HS-27A (cell line): Measurements from ENCODE around the gene RAPGEF1.
A peak's percentile ranks its signal among the peaks of the same experiment; 100 is the strongest.

Source experiments
- DNase-seq: peaks from one replicate; pipeline ENCODE4 v3.0.0-alpha.2; 2012; ENCODE audit warnings: low read depth, missing footprints

Gene RAPGEF1

GRCh38 chr9:131606896-131607567 lies 132.8 kb downstream of the RAPGEF1 start:
- DNase-seq: no peak

- no peak for DNase-seq
These were observed 133.9 kb downstream of the RAPGEF1 start for GRCh38 chr9:131605770-131606590.

- DNase-seq: no peak
These were observed 136.0 kb downstream of the RAPGEF1 start for GRCh38 chr9:131603711-131604439.

DNA sequence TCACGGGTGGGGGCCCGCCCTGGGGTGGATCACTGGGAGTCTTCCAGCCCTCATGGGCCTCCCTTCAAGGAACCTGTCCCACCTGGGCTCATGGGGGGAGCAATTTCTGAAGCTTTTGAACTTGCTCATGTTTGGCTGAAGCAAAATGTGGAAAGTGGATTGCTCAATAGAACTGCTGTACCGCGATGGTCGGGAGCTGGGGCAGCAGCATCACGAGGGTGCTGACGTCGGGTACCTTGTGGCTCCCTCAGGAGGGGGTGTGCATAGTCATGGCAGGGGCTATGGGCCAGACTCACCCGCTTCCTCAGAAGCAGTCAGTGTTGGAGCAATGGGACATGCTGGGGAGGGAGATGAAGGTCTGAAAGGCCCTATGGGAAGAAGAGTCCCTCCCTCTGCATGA lies 136.7 kb downstream of the RAPGEF1 start:
- DNase-seq: no peak

DNA sequence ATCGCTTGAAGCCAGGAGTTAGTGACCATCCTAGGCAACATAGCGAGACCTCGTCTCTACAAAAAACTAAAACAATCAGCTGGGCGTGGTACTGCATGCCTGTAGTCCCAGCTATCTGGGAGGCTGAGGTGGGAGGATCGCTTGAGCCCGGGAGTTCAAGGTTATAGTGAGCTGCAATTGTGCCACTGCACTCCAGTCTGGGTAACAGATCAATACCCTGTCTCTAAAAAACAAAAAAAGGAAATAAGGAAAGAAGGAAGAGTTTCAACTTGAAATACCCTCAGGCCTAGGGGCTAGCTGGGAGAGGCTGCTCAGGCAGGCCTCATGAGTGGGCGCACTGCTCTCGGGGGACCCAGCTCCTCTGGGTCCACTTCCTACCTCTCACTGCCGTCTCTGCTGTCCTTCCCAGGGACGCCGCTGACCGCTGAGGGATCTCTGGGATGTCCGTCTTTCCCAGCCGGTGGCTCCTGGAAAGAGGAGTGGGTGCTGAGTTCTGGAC lies 138.1 kb downstream of the RAPGEF1 start:
- no peak for DNase-seq

- DNase-seq: no peak
These were observed 141.8 kb downstream of the RAPGEF1 start for GRCh38 chr9:131598121-131598520.

GRCh38 chr9:131597246-131597645 lies 142.6 kb downstream of the RAPGEF1 start:
- DNase-seq: no peak

- DNase-seq: no peak
These were observed 143.5 kb downstream of the RAPGEF1 start for GRCh38 chr9:131596430-131596743.

GRCh38 chr9:131595696-131596429 lies 144.0 kb downstream of the RAPGEF1 start:
- DNase-seq: no peak

- no peak for DNase-seq
These were observed 144.8 kb downstream of the RAPGEF1 start for GRCh38 chr9:131594906-131595665.

GRCh38 chr9:131593936-131594665 lies 145.8 kb downstream of the RAPGEF1 start:
- DNase-seq: no peak

- no peak for DNase-seq
These were observed 146.6 kb downstream of the RAPGEF1 start for GRCh38 chr9:131593091-131593820.

GRCh38 chr9:131591845-131592208 lies 148.0 kb downstream of the RAPGEF1 start:
- DNase-seq: no peak

GRCh38 chr9:131590907-131591844 lies 148.7 kb downstream of the RAPGEF1 start:
- peak; percentile 17 for DNase-seq

GRCh38 chr9:131590449-131590848 lies 149.4 kb downstream of the RAPGEF1 start:
- no peak for DNase-seq

- no peak for DNase-seq
These were observed 149.9 kb downstream of the RAPGEF1 start for GRCh38 chr9:131589993-131590392.

DNA sequence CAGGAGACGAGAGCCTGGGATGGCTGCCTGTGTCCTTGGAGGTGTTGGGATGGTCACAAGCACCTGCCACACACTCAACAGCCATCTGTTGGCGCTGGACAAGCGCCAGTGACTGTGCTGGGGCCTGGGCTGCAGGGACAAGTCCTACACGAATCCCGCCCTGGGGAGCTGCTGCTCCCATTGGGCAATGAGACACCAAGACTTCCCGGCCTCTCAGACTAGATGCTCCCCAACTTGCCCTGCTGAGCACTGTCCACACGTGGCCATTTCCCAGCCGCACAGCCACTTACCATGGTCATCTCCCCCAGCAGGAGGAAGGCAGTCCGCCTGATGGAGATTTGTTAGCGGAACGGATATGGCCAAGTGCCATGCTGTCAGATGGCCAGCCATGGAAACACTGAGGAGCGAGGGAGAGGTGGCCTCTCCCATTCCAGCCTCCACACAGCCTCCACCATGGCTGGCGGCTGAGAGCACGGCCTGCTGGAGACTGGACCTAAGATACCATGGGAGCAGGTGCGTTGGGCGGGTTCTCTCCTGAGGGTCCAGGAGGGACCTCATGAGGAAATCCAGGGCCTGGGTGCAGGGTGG lies 150.7 kb downstream of the RAPGEF1 start:
- DNase-seq: no peak

- no peak for DNase-seq
These were observed 151.5 kb downstream of the RAPGEF1 start for GRCh38 chr9:131588396-131588795.
